K562 (cell line): ENCODE measurements around the gene CHST8. TPM values are rescaled to one million over a fixed set of nuclear protein-coding genes. Genes with fewer than 3 reads are reported as not detected.
A peak's percentile ranks its signal among the peaks of the same experiment; 100 is the strongest.

Experiments used
- ATAC-seq: fragments of 200-7000 bp; cut with Tn5 transposase; 3 replicates; pipeline ENCODE4 v1.9.1; 2020; ENCODE audit warnings: moderate library complexity
- BruUV-seq: library from RNA; stranded (reverse); fragments of 400-500 nt; replicated peaks from 2 replicates; lab custom pipeline; 2021; lab: Mats Ljungman, UMichigan
- CTCF ChIA-PET: fragments of 300-600 bp; formaldehyde crosslinking; extraction: SDS; loops from one replicate; lab custom pipeline; 2021; ENCODE audit warnings: low intra/inter-chr PET ratio; lab: Yijun Ruan, JAX
- POLR2A ChIA-PET: fragments of 300-600, 350-650 bp; sonication (Branson Sonifier 250); formaldehyde crosslinking; extraction: SDS; loops from one replicate; lab custom pipeline; 2021; ENCODE audit warnings: antibody characterized with exemption, inconsistent platforms; lab: Yijun Ruan, JAX
- DNase-seq, 4 experiments: peaks; one replicate each; pipeline versions ENCODE4 v3.0.0 to v3.0.0-alpha.2; 2011 to 2018; ENCODE audit warnings: low spot score in 3 of 4, mixed read lengths in 3 of 4; ENCODE audit errors: extremely low read depth in 1 of 4
- FAIRE-seq: peaks from 2 replicates; lab custom pipeline; 2011; peaks lifted over from hg19 to GRCh38; lab: Jason Lieb, UNC
- H2AFZ ChIP-seq: 2 replicates; pipeline ENCODE4 v1.6.0; 2011; ENCODE audit warnings: low read depth, low read length, control low read depth, inconsistent platforms
- H3K27ac ChIP-seq: fragments of 200-600 bp; 3 replicates; pipeline ENCODE4 v1.8.0; 2011; ENCODE audit warnings: low read depth, mild to moderate bottlenecking, control low read depth, inconsistent platforms, low read length, moderate library complexity, mixed read lengths; ENCODE audit errors: extremely low read depth
- H3K27me3 ChIP-seq, 2 experiments: fragments of 300-600 bp in 1 of 2; 2 replicates in 1 of 2; 3 replicates in 1 of 2; pipeline versions ENCODE4 v1.6.0 to v1.8.0; 2011; ENCODE audit warnings: inconsistent platforms in 2 of 2, low read length in 2 of 2, mild to moderate bottlenecking in 1 of 2, mixed read lengths in 1 of 2, moderate library complexity in 1 of 2; ENCODE audit not compliant: control insufficient read depth in 2 of 2, insufficient read depth in 2 of 2
- H3K36me3 ChIP-seq: fragments of 300-600 bp; 3 replicates; pipeline ENCODE4 v1.8.0; 2011; ENCODE audit warnings: mild to moderate bottlenecking, low read length, inconsistent platforms; ENCODE audit not compliant: control insufficient read depth, insufficient read depth
- H3K4me1 ChIP-seq, 2 experiments: fragments of 200-600 bp in 1 of 2; replicated peaks in 1 of 2; 2 replicates in 1 of 2; 3 replicates in 1 of 2; pipeline versions ENCODE4 v1.5.1 to v1.8.0; 2011; ENCODE audit warnings: inconsistent platforms in 2 of 2, low read length in 2 of 2, mild to moderate bottlenecking in 1 of 2, mixed read lengths in 1 of 2, moderate library complexity in 1 of 2; ENCODE audit not compliant: control insufficient read depth in 2 of 2, insufficient read depth in 2 of 2
- H3K4me2 ChIP-seq: 2 replicates; pipeline ENCODE4 v1.6.1; 2011; ENCODE audit warnings: low read length, control low read depth, inconsistent platforms, mixed read lengths; ENCODE audit not compliant: insufficient read depth
- H3K4me3 ChIP-seq: fragments of 200-600 bp; sonication (generic), shearing (Covaris generic); 2 replicates; pipeline ENCODE4 v1.5.1; 2016; ENCODE audit warnings: control low read depth, inconsistent platforms
- H3K79me2 ChIP-seq: fragments of 200-600 bp; 3 replicates; pipeline ENCODE4 v1.8.0; 2011; ENCODE audit warnings: low read length, inconsistent platforms; ENCODE audit not compliant: control insufficient read depth, insufficient read depth
- H3K9ac ChIP-seq, 2 experiments: 2 replicates each; pipeline versions ENCODE4 v1.6.0 to v1.6.1; 2011; ENCODE audit warnings: low read depth in 2 of 2, low read length in 2 of 2, control low read depth in 1 of 2, inconsistent platforms in 1 of 2, mild to moderate bottlenecking in 1 of 2, mixed read lengths in 1 of 2; ENCODE audit not compliant: insufficient read depth in 1 of 2
- H3K9me1 ChIP-seq: one replicate; pipeline ENCODE4 v1.6.0; 2011; ENCODE audit warnings: inconsistent platforms, mild to moderate bottlenecking, low read length, moderate library complexity; ENCODE audit not compliant: control insufficient read depth, insufficient read depth
- H3K9me3 ChIP-seq: replicated peaks from 2 replicates; pipeline ENCODE4 v1.5.1; 2011; ENCODE audit warnings: low read depth, low read length, inconsistent platforms; ENCODE audit not compliant: control insufficient read depth, insufficient read depth
- H4K20me1 ChIP-seq: replicated peaks from 2 replicates; pipeline ENCODE4 v1.6.1; 2011; ENCODE audit warnings: low read length, inconsistent platforms, mixed read lengths; ENCODE audit not compliant: control insufficient read depth, insufficient read depth
- ATF3 ChIP-seq, 2 experiments: fragments of 450-650 bp in 1 of 2; sonication (generic) in 1 of 2; formaldehyde crosslinking in 1 of 2; IDR thresholded peaks in 1 of 2; conservative IDR thresholded peaks in 1 of 2; 2 replicates each; pipeline versions ENCODE4 v1.6.1 to v1.8.1; 2016 to 2023; ENCODE audit warnings: mild to moderate bottlenecking in 2 of 2, moderate library complexity in 2 of 2, inconsistent platforms in 1 of 2, missing genetic modification reagents in 1 of 2
- CHD2 ChIP-seq: IDR thresholded peaks from 2 replicates; pipeline ENCODE4 v1.6.1; 2011; ENCODE audit warnings: low read depth, low read length
- CXXC5 ChIP-seq: fragments of 250-450 bp; sonication (Bioruptor Pico); IDR thresholded peaks from 2 replicates; pipeline ENCODE4 v1.8.0; 2022; ENCODE audit warnings: inconsistent platforms, mild to moderate bottlenecking, moderate library complexity
- FOSL1 ChIP-seq: fragments of 200-800 bp; sonication (Bioruptor generic); conservative IDR thresholded peaks from 2 replicates; pipeline ENCODE4 v1.6.1; 2016; ENCODE audit warnings: missing genetic modification characterization, missing compliant biosample characterization
- FOXK1 ChIP-seq: sonication (generic); formaldehyde crosslinking; IDR thresholded peaks from 2 replicates; pipeline ENCODE4 v1.8.0; 2022; ENCODE audit warnings: missing genetic modification reagents, mild to moderate bottlenecking, borderline replicate concordance
- HBP1 ChIP-seq: fragments of 450-650 bp; formaldehyde crosslinking; IDR thresholded peaks from 2 replicates; pipeline ENCODE4 v1.4.0; 2022; ENCODE audit warnings: missing genetic modification characterization
- JUND ChIP-seq, 2 experiments: IDR thresholded peaks; 2 replicates in 1 of 2; 3 replicates in 1 of 2; pipeline ENCODE4 v1.6.1; 2011; ENCODE audit warnings: borderline replicate concordance in 2 of 2, low read depth in 2 of 2, low read length in 2 of 2, improper control_type of control experiment in 1 of 2, missing biosample characterization in 1 of 2, missing genetic modification characterization in 1 of 2, missing genetic modification reagents in 1 of 2
- KLF13 ChIP-seq: fragments of 450-650 bp; IDR thresholded peaks from 2 replicates; pipeline ENCODE4 v1.6.1; 2016; ENCODE audit warnings: missing genetic modification characterization, low read depth, mild to moderate bottlenecking, missing compliant biosample characterization, moderate library complexity, borderline replicate concordance
- OTX1 ChIP-seq: fragments of 450-650 bp; formaldehyde crosslinking; IDR thresholded peaks from 2 replicates; pipeline ENCODE4 v1.4.0; 2022; ENCODE audit warnings: mild to moderate bottlenecking
- PRDM10 ChIP-seq: fragments of 450-650 bp; IDR thresholded peaks from 2 replicates; pipeline ENCODE4 v1.6.1; 2018; ENCODE audit not compliant: partially characterized antibody
- RFX7 ChIP-seq: fragments of 250-450 bp; sonication (Bioruptor Pico); IDR thresholded peaks from 2 replicates; pipeline ENCODE4 v1.5.1; 2021; ENCODE audit warnings: mild to moderate bottlenecking
- SNIP1 ChIP-seq: fragments of 450-650 bp; IDR thresholded peaks from 2 replicates; pipeline ENCODE4 v1.7.1; 2017; ENCODE audit warnings: low read depth, mild to moderate bottlenecking
- ZNF589 ChIP-seq: fragments of 200-800 bp; sonication (Bioruptor generic); IDR thresholded peaks from 2 replicates; pipeline ENCODE4 v1.6.1; 2016; ENCODE audit warnings: low read depth, missing genetic modification characterization, missing compliant biosample characterization
- WGBS: fragments of 100-300 bp; shearing (Covaris generic); methylation state at CpG from one replicate; pipeline ENCODE4 v1.1.6; 2016; ENCODE audit warnings: low coverage, mixed read lengths; ENCODE audit not compliant: insufficient coverage; ENCODE audit errors: missing lambda C conversion rate; 5-methylcytosine and 5-hydroxymethylcytosine counted together
- in situ Hi-C: fragments of 300-500 bp; cut with MboI; formaldehyde crosslinking; loops from 4 replicates; pipeline ENCODE4 v1.15.0; 2018; ENCODE audit warnings: inconsistent platforms, mixed read lengths
- intact Hi-C: fragments of 100-400 bp; cut with micrococcal nuclease; formaldehyde crosslinking; loops from 2 replicates; pipeline ENCODE4 v1.14.2; 2022
- polyA plus RNA-seq, 8 experiments: library from polyadenylated mRNA; depleted of rRNA in 4 of 8; stranded (reverse) in 5 of 8; unstranded in 3 of 8; fragments of >200 nt; fragmentation: Nextera tagmentation in 2 of 8; fragmentation: Illumina TruSeq in 1 of 8; extraction: Ambion mirVana in 2 of 8; extraction: Trizol in 1 of 8; gene quantifications; 2 replicates each; pipeline versions ENCODE4 v1.2.1 to v1.2.3, GENCODE V29; 2011 to 2014; ENCODE audit warnings: inconsistent platforms in 1 of 8, missing spikeins in 1 of 8
- total RNA-seq, 7 experiments: library from RNA; depleted of rRNA in 6 of 7; stranded (reverse); fragments of >200 nt in 6 of 7; fragmentation: Illumina TruSeq in 2 of 7; extraction: Trizol in 2 of 7; gene quantifications; 2 replicates each; pipeline versions ENCODE4 v1.2.1 to v1.2.3, GENCODE V29; 2011 to 2021; ENCODE audit warnings: low replicate concordance in 1 of 7

The CHST8 gene
- total and polyA plus RNA-seq, 9 of the 15 experiments (the other 6 are each of a cell fraction or from before 2014, with no cell fraction given): 0.11 TPM; not detected in 8

- 70% methylated on average over 15 of the region's 15 CpGs for WGBS
- H3K27ac ChIP-seq: no peak overlapping the region
- CTCF ChIA-PET: no interaction called here
These were observed 193.9 kb downstream of the CHST8 start for GRCh38 chr19:33815380-33816340.

More at GRCh38 chr19:33815380-33816340, 193.9 kb downstream of the CHST8 start:
- Histone ChIP-seq H3K4me1 (peaks cover 13% of the 10 kb centered on the region in 2 experiments; a peak in 4 of 5 replicates), H3K9ac (no peak overlapping the region), H3K9me3 (no peaks in the 10 kb centered on the region), H2AFZ (no peak overlapping the region), H3K79me2 (no peaks in the 10 kb centered on the region), H4K20me1 (no peaks in the 10 kb centered on the region), H3K4me2 (no peak overlapping the region), H3K4me3 (no peak overlapping the region), H3K36me3 (peaks cover 24% of the 10 kb centered on the region; the same call in 1 of the 3 replicates), H3K27me3 (no peaks in the 10 kb centered on the region), H3K9me1 (no peaks in the 10 kb centered on the region)
- DNase-seq: peak in 1 of 4 experiments; percentile 38
- no peak for FAIRE-seq
- BruUV-seq: no TSS peak
- TF ChIP-seq CXXC5 (CRISPR knock-in tag) (no peak), CHD2 (no peak), RFX7 (CRISPR knock-in tag) (no peak), ZNF589 (no peak), OTX1 (CRISPR knock-in tag) (no peak), FOXK1 (CRISPR knock-in tag) (no peak), SNIP1 (no peak), ATF3 (IDR thresholded peaks at IDR 0.05) (peak; percentile 50), ATF3 (CRISPR knock-in tag; conservative IDR thresholded peaks at IDR 0.05) (no peak), JUND (IDR thresholded peaks at IDR 0.05; ENCODE audit: borderline replicate concordance, low read depth, low read length) (peak; percentile 74), JUND (tag; IDR thresholded peaks at IDR 0.05; ENCODE audit: borderline replicate concordance, low read depth, low read length) (peak; percentile 18; the same call in 1 of the 3 replicates), KLF13 (peak; percentile 62; the same call in 1 of the 2 replicates), PRDM10 (peak; percentile 90), HBP1 (CRISPR knock-in tag) (no peak), FOSL1 (peak; percentile 61; the same call in 1 of the 2 replicates)
- POLR2A ChIA-PET: no interaction called here
- in situ Hi-C loops (no loop called here), intact Hi-C loops (no loop called here)
- ATAC-seq: no peak
